Activated T-helper 1 cell treated with anti-CD3 and anti-CD28 coated beads, Interleukin-12 subunit alpha, Interleukin-12 subunit beta, Interleukin-2, Interleukin-4 antibody, amounts not matched to agents 30 ng/mL and 10 ng/mL and 1 ng/mL, durations not matched to agents 14 hours and 24 hours and 36 hours (primary cell): ENCODE measurements around the gene ANKRD2. TPM values are rescaled to one million over a fixed set of nuclear protein-coding genes. Genes with fewer than 3 reads are reported as not detected.
"Not testable (repeated sequence)": the region's sequence is repeated elsewhere in the genome, so short reads cannot be mapped to it uniquely, and the experiment has no call there.

ENCODE experiments used
- DNase-seq: peaks from one replicate; pipeline ENCODE4 v3.0.0; 2021; ENCODE audit warnings: low spot score
- H3K27ac Mint-ChIP-seq: one replicate; pipeline ENCODE4 v1.8.0; 2021; ENCODE audit warnings: mild to moderate bottlenecking, mixed read lengths
- H3K27me3 Mint-ChIP-seq: one replicate; pipeline ENCODE4 v1.8.0; 2022; ENCODE audit warnings: mild to moderate bottlenecking, moderate library complexity, mixed read lengths; ENCODE audit not compliant: insufficient read depth
- H3K36me3 Mint-ChIP-seq: one replicate; pipeline ENCODE4 v1.8.0; 2021; ENCODE audit warnings: low read depth, mixed read lengths
- H3K4me1 Mint-ChIP-seq: one replicate; pipeline ENCODE4 v1.8.0; 2021; ENCODE audit warnings: low read depth, mixed read lengths
- H3K4me3 Mint-ChIP-seq: one replicate; pipeline ENCODE4 v1.8.0; 2021; ENCODE audit warnings: mild to moderate bottlenecking, moderate library complexity, mixed read lengths
- H3K9me3 Mint-ChIP-seq: one replicate; pipeline ENCODE4 v1.8.0; 2021; ENCODE audit warnings: mixed read lengths
- intact Hi-C: fragments of 100-400 bp; cut with micrococcal nuclease; formaldehyde crosslinking; loops from one replicate; pipeline ENCODE4 v1.15.1; 2024
- total RNA-seq: library from RNA; stranded (reverse); gene quantifications from 2 replicates; pipeline ENCODE4 v1.2.3, GENCODE V29; 2022

Gene ANKRD2, protein sequence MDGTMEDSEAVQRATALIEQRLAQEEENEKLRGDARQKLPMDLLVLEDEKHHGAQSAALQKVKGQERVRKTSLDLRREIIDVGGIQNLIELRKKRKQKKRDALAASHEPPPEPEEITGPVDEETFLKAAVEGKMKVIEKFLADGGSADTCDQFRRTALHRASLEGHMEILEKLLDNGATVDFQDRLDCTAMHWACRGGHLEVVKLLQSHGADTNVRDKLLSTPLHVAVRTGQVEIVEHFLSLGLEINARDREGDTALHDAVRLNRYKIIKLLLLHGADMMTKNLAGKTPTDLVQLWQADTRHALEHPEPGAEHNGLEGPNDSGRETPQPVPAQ
- not detected in 2 replicates for total RNA-seq

DNA sequence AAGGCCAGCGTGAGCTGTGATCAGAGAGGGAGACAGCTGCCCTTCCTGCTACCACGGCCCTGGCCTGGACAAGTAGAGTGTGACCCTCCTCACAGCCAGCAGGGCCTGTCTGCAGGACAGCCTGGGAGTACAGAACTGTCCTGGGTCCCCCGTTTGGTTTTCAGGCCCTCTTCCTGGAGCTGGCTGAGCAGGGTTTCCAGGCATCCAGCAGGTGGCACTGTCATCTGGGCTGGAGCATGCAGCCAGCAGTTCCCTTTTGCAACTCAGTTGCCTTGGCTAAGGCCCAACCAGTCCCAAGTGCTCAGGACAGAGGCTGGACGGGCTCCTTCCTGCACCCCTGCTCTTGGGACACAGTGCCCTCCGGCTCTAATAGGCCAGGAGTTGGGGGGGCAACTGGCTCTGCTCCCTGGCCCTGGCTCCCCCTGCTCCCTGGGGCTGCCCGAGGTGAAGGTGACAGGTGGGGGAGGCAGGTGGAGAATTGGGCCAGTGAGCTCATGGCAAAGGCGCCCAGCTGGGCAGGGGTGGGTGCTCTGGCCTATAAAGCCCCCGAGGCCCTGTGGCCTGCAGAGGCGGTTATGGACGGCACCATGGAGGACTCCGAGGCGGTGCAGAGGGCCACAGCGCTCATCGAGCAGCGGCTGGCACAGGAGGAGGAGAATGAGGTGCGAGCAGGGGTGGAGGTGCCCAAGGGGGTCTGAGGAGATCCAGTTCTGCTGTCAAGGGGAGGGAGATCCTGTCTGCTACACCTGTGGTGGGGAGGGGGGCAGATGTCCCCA is at the start of gene ANKRD2:
Gene ANKRD2, plus strand, starts transcription at position 566 of the 776 bp plus-strand sequence. Its CDS starts 10 bp downstream, at position 576.
- H3K27ac Mint-ChIP-seq: no peak within 1 kb of the TSS
- no peaks in the 10 kb centered on the region for H3K36me3 Mint-ChIP-seq
- H3K9me3 Mint-ChIP-seq: no peaks in the 10 kb centered on the region
- H3K4me1 Mint-ChIP-seq: no peaks in the 10 kb centered on the region
- DNase-seq: peak; percentile 31
- H3K27me3 Mint-ChIP-seq: peaks cover 9% of the 10 kb centered on the region
- H3K4me3 Mint-ChIP-seq: no peak within 1 kb of the TSS
- intact Hi-C loops: loop anchor here (1.0 to 2.0 kb wide), 2 partner anchors 40 to 158 kb away; no protein-coding TSS in a partner anchor

DNA sequence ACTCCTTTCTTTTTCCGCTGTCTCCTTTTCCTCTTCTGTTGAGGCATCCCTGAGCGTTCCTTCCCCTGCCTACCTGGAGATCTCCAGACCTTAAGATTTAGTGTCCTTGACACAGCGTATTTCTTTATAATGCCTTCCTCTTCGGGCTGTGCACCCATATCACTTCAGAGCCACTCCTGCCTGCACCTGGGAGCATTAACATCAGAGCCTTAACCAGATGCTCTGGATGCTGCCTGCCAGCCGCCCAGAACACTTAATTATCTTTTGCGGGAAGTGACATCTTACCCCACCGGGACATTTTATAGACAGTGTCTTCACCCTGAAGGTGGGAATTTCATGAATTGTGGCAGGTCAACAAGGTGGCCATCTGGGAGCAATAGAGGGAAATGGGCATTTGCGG is 49.6 kb upstream of the ANKRD2 start:
- no peaks in the 10 kb centered on the region for H3K36me3 Mint-ChIP-seq
- no peak overlapping the region for H3K27ac Mint-ChIP-seq
- H3K4me3 Mint-ChIP-seq: no peak overlapping the region
- H3K9me3 Mint-ChIP-seq: no peaks in the 10 kb centered on the region
- no peak for DNase-seq
- H3K4me1 Mint-ChIP-seq: no peaks in the 10 kb centered on the region
- intact Hi-C loops: no loop called here
- peaks cover 16% of the 10 kb centered on the region for H3K27me3 Mint-ChIP-seq

DNA sequence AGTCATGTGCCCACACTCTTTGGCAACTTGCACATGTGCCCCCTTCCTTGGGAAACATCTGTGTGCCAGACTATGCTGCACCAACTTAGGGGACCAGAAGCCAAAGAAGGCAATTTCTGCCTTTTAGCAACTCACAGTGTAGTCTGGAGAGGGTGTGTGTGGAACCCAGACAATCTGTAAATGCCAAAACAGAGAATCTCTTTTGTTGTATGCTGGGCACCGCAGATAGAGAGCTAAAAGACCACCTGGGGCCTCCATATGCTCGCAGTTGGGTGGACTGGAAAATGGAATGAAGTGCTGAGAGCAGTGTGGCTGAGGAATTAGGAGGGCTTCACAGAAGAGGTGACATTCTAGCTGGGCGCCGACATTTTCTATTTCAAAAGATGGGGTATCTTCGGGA is 47.5 kb upstream of the ANKRD2 start:
- Mint-ChIP-seq H3K27me3 (peaks cover 16% of the 10 kb centered on the region), H3K36me3 (no peaks in the 10 kb centered on the region), H3K4me3 (no peak overlapping the region), H3K4me1 (no peaks in the 10 kb centered on the region), H3K27ac (no peak overlapping the region), H3K9me3 (no peaks in the 10 kb centered on the region)
- no peak for DNase-seq
- intact Hi-C loops: no loop called here

DNA sequence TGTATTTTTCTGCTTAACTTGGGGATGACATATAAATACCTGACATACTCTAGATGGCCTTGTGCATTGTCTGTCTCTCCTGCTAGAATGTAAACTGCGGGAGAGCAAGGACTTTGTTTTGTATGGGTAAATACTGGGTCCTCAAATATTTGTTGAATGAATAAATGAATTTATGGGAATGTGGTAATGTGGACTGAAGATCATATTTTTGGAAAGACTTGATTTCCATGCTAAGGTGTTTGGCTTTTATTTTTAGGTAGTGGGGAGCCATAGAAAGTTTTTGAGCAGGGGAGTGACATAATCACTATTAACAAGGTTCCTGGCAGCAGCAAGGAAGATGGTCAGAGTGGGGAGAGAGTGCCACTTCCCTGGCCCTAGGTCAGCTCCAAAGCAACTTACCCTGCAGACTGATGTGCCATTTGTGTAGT is 46.9 kb upstream of the ANKRD2 start:
- peaks cover 14% of the 10 kb centered on the region for H3K27me3 Mint-ChIP-seq
- no peak overlapping the region for H3K27ac Mint-ChIP-seq
- DNase-seq: no peak
- H3K9me3 Mint-ChIP-seq: no peaks in the 10 kb centered on the region
- no peaks in the 10 kb centered on the region for H3K36me3 Mint-ChIP-seq
- no peak overlapping the region for H3K4me3 Mint-ChIP-seq
- no peaks in the 10 kb centered on the region for H3K4me1 Mint-ChIP-seq
- intact Hi-C loops: no loop called here

DNA sequence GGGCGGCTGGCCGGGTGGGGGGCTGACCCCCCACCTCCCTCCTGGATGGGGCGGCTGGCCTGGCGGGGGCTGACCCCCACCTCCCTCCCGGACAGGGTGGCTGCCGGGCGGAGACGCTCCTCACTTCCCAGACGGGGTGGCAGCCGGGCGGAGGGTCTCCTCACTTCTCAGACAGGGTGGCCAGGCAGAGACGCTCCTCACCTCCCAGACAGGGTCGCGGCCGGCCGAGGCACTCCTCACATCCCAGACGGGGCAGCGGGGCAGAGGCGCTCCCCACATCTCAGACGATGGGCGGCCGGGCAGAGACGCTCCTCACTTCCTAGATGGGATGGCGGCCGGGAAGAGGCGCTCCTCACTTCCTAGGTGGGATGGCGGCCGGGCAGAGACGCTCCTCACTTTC is 43.7 kb upstream of the ANKRD2 start:
- H3K36me3 Mint-ChIP-seq, H3K9me3 Mint-ChIP-seq, DNase-seq, H3K4me3 Mint-ChIP-seq, H3K4me1 Mint-ChIP-seq, intact Hi-C loops, H3K27ac Mint-ChIP-seq, H3K27me3 Mint-ChIP-seq: not testable (repeated sequence)

DNA sequence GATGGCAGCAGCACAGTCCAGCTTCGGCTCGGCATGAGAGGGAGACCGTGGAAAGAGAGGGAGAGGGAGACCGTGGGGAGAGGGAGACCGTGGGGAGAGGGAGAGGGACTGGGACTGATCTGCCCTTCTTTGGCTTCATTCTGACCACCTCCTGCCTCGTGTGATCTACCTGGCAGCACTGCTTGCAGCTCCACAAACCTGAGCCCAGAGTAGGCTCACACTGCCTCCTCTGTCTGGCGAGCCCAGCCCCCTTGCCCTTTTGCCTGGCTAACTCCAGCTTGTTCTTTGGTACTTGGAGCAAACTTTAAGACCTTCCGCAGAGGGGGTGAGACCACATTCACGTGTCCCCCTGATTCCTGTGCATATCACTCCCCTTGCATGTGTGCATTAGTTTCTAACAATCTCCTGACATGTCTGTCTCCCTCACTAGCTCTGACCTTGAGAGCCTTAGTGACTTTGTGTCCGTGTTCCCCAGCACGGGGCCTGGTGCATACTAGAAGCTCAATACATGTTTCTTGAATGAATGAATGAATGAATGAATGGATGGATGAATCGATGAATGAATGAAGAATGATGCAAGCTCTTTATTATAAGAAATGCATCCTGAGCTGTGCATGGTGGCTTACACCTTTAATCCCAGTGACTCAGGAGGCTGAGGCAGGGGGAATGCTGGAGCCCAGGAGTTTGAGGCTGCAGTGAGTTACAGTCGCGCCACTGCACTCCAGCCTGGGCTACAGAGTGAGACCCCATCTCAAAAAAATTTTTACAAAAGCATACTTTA is 42.7 kb upstream of the ANKRD2 start:
- Mint-ChIP-seq H3K4me3 (no peak overlapping the region), H3K36me3 (no peaks in the 10 kb centered on the region)
- intact Hi-C loops: no loop called here

DNA sequence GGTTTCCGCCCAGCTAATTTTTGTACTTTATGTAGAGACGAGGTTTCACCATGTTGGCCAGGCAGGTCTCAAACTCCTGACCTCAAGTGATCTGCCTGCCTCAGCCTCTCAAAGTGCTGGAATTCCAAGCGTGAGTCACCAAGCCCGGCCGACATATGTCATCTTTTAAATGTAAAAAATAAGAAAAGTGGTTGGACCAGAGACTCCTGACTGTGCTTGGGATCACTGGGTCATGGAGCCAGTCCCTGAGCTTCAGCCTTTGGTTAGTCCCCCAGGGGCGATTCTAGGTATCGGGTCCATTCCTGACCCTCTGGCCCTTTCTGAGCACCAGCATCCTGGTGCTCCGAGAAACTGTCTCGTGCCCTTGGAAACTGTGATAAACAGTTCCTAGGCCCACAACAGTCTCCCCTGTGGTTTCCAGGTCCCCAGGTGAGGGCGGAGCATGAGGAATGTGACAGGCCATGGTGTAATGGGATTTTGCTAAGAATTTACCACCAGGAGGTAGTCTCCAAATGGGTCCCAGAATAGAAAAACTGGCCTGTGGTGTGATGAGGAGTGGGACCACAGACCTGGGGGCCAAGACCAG is 41.1 kb upstream of the ANKRD2 start:
- intact Hi-C loops: no loop called here
- H3K4me1 Mint-ChIP-seq: no peaks in the 10 kb centered on the region
- H3K27ac Mint-ChIP-seq: no peak overlapping the region
- no peak for DNase-seq
- no peaks in the 10 kb centered on the region for H3K9me3 Mint-ChIP-seq
- no peaks in the 10 kb centered on the region for H3K36me3 Mint-ChIP-seq
- peaks cover 4% of the 10 kb centered on the region for H3K27me3 Mint-ChIP-seq
- H3K4me3 Mint-ChIP-seq: no peak overlapping the region

More for the DNA sequence above, 42.7 kb upstream of the ANKRD2 start:
- no peak for DNase-seq
- H3K9me3 Mint-ChIP-seq: no peaks in the 10 kb centered on the region
- no peak overlapping the region for H3K27ac Mint-ChIP-seq
- peaks cover 6% of the 10 kb centered on the region for H3K27me3 Mint-ChIP-seq
- H3K4me1 Mint-ChIP-seq: no peaks in the 10 kb centered on the region

DNA sequence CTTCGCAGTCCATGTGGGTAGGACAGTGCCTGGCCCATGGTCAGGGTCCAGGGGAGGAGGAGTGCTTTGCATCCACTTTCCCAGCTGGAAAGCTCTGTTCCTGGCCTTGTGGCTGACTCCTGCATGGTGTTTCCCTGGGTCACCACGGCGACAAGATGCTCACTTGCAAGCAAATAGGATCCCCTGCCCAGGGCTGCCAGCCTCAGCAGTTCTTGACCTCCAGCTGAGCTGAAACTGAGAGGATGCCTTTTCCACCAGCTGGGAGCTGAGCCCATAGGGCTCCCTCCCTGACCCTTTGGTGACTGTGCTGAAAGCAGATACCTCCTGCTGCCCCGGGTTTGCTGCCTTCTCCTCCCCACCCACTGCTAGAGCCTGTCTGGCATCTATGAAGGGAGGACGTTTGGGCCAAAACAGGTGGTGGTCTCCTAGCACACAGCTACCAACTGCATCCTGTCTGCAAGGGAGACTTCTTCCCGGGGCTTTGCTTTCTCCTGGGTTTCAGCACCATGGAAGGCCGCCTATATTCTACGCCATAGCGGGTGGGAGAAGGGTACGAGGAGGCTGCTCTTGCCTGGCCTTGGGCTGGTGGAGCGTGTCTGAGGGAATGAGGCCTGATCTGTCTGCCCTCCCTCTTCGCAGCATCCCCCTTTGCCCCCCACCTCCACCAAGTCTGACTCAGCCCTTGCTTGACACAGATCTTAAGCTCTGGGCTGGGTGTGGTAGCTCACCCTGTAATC is 39.5 kb upstream of the ANKRD2 start:
- intact Hi-C loops: no loop called here

DNA sequence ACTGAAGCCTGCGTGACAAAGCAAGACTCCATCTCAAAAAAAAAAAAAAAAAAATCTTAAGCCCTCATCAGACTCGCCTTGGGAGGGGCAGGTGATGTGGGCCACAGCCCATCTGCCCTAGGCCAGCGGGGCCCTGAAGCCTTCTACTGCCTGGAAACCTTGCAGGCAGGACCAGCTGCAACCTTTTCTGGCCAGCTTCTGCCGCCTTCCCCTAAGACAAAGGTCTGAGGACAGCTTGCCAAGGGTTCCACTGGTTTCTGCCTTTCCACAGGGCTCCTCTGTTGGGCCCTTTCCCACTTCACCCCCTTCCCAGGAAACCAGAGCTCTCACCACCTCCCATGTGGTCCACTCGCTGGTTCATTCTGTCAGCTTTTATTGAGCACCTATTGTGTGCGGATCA is 38.7 kb upstream of the ANKRD2 start:
- Mint-ChIP-seq H3K4me1 (no peaks in the 10 kb centered on the region), H3K4me3 (no peak overlapping the region), H3K9me3 (no peaks in the 10 kb centered on the region), H3K27ac (no peak overlapping the region), H3K36me3 (no peaks in the 10 kb centered on the region), H3K27me3 (peaks cover 4% of the 10 kb centered on the region)
- DNase-seq: no peak
- intact Hi-C loops: loop anchor here (1.0 kb wide), 1 partner anchor 19 kb away; no protein-coding TSS in a partner anchor

More for the DNA sequence above, 39.5 kb upstream of the ANKRD2 start:
- Mint-ChIP-seq H3K4me3 (no peak overlapping the region), H3K4me1 (no peaks in the 10 kb centered on the region), H3K36me3 (no peaks in the 10 kb centered on the region), H3K27ac (no peak overlapping the region), H3K9me3 (no peaks in the 10 kb centered on the region), H3K27me3 (peaks cover 4% of the 10 kb centered on the region)
- no peak for DNase-seq

DNA sequence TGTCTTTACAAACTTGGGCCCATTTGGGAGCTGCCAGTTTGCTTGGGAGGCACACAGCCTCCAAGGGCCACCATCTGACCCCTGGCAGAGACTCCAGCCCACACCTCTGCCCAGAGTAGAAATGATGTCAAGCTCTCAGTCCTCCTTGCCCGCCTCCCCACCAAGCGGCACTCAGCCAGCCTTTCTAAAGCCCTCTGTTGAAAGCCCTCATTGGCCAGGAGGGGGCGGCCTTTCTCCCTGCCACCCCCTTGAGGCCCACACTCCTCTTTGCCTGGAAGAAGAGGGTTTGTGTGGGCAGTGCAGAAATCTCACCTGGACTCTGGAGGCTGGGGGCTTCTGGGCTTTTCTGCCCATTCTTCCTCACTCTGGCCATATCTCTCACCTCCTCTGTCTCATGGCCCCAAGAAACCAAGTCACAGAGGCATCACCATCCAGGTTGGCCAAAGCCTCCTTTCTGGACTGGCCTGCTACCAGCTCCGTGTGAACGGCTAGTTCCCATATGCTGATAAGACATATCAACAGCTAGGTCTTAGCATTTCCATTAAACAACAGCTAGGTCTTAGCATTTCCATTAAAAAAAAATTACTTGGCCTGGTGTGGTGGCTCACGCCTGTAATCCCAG is 37.7 kb upstream of the ANKRD2 start:
- H3K27ac Mint-ChIP-seq: no peak overlapping the region
- no peaks in the 10 kb centered on the region for H3K4me1 Mint-ChIP-seq
- no peak for DNase-seq
- no peaks in the 10 kb centered on the region for H3K36me3 Mint-ChIP-seq
- no peak overlapping the region for H3K4me3 Mint-ChIP-seq
- peaks cover 2% of the 10 kb centered on the region for H3K27me3 Mint-ChIP-seq
- no peaks in the 10 kb centered on the region for H3K9me3 Mint-ChIP-seq
- intact Hi-C loops: loop anchor here (1.0 kb wide), 1 partner anchor 18 kb away; no protein-coding TSS in a partner anchor

DNA sequence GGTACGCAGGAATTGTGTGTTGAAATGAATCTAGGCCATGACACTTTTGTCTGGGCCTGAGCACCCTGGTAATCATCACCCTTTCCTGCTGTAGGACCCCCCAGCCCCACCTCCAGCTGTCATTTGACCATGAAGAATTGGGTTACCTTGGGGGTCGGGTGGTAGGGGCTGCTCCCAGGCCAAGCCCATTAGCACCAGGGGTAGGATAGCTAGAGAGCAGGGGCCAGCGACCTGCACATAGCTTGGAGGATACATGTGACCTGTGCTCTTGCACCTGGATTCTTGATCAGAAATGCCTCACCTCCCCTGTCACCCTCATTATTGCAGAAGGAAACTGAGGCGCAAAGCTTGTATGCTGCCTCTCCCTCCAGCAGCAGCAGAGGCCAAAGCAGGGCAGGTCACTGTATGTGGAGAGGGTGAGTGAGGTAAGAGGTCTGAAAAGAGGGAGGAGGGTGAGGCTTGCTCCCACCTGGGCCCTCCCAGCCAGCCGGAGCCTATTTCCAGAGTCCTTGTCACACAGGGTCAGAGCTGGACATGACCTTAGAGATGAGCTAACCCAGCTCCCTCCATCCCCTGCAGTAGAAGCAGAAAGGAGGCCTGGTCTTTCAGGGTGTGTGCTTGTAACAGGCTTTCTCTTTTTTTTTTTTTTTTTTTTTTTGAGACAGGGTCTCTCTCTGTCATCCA is 35.3 kb upstream of the ANKRD2 start:
- H3K9me3 Mint-ChIP-seq: no peaks in the 10 kb centered on the region
- no peak for DNase-seq
- H3K4me3 Mint-ChIP-seq: no peak overlapping the region
- intact Hi-C loops: no loop called here
- H3K36me3 Mint-ChIP-seq: no peaks in the 10 kb centered on the region
- peaks cover 5% of the 10 kb centered on the region for H3K4me1 Mint-ChIP-seq
- no peak overlapping the region for H3K27ac Mint-ChIP-seq
- H3K27me3 Mint-ChIP-seq: peaks cover 5% of the 10 kb centered on the region
